ENCODE measurements around the gene TRPM1. TPM values are rescaled to one million over a fixed set of nuclear protein-coding genes. Genes with fewer than 3 reads are reported as not detected.

The TRPM1 gene
- total RNA-seq, 4 donors from 2014 or later, result not detected

- intact Hi-C loops (cut with DNase I), result no loop called here
- DNase-seq (ENCODE audit: extremely low spot score), result no peak
- Histone ChIP-seq H3K4me1 (no peaks in the 10 kb centered on the region), H3K27ac (replicated peaks in 1 of 4) (no peak overlapping the region), H3K36me3 (no peaks in the 10 kb centered on the region), H3K27me3 (no peaks in the 10 kb centered on the region), H3K9me3 (no peaks in the 10 kb centered on the region), H3K4me3 (no peak overlapping the region)
- TF ChIP-seq POLR2AphosphoS5 (IDR thresholded peaks at IDR 0.05) (no peak), POLR2A (IDR thresholded peaks at IDR 0.05; ENCODE audit: low read depth) (no peak), CTCF (IDR thresholded peaks at IDR 0.05) (no peak), EP300 (IDR thresholded peaks at IDR 0.05) (no peak)
- 90% methylated on average over 4 of the region's 4 CpGs for WGBS
These were observed 7.3 kb upstream of the TRPM1 start for GRCh38 chr15:31108836-31109235.

- 72% methylated on average over 7 of the region's 7 CpGs for WGBS
- TF ChIP-seq CTCF (IDR thresholded peaks at IDR 0.05), result no peak
- TF ChIP-seq EP300 (IDR thresholded peaks at IDR 0.05), result no peak
- TF ChIP-seq POLR2AphosphoS5 (IDR thresholded peaks at IDR 0.05), result no peak
- no peak for TF ChIP-seq POLR2A (IDR thresholded peaks at IDR 0.05; ENCODE audit: low read depth)
- H3K27me3 ChIP-seq, result no peaks in the 10 kb centered on the region
- no peak overlapping the region for H3K27ac ChIP-seq (replicated peaks in 1 of 4)
- intact Hi-C loops (cut with DNase I), result no loop called here
- H3K9me3 ChIP-seq, result no peaks in the 10 kb centered on the region
- H3K36me3 ChIP-seq, result no peaks in the 10 kb centered on the region
- H3K4me3 ChIP-seq, result no peak overlapping the region
- peak; percentile 64 for DNase-seq (ENCODE audit: extremely low spot score)
- no peaks in the 10 kb centered on the region for H3K4me1 ChIP-seq
These were observed 5.2 kb upstream of the TRPM1 start for GRCh38 chr15:31106495-31107300.

- Histone ChIP-seq H3K36me3 (no peaks in the 10 kb centered on the region), H3K4me1 (no peaks in the 10 kb centered on the region), H3K4me3 (no peak overlapping the region), H3K27ac (replicated peaks in 1 of 4) (no peak overlapping the region), H3K9me3 (no peaks in the 10 kb centered on the region), H3K27me3 (no peaks in the 10 kb centered on the region)
- intact Hi-C loops (cut with DNase I), result no loop called here
- TF ChIP-seq POLR2AphosphoS5 (IDR thresholded peaks at IDR 0.05) (no peak), CTCF (IDR thresholded peaks at IDR 0.05) (no peak), POLR2A (IDR thresholded peaks at IDR 0.05; ENCODE audit: low read depth) (no peak), EP300 (IDR thresholded peaks at IDR 0.05) (no peak)
- DNase-seq (ENCODE audit: extremely low spot score), result peak; percentile 86
- 100% methylated on average over 5 of the region's 6 CpGs for WGBS
These were observed 2.5 kb upstream of the TRPM1 start for GRCh38 chr15:31104003-31104402.

- H3K36me3 ChIP-seq, result no peaks in the 10 kb centered on the region
- TF ChIP-seq POLR2AphosphoS5 (IDR thresholded peaks at IDR 0.05) (no peak), POLR2A (IDR thresholded peaks at IDR 0.05; ENCODE audit: low read depth) (no peak), CTCF (IDR thresholded peaks at IDR 0.05) (no peak), EP300 (IDR thresholded peaks at IDR 0.05) (no peak)
- DNase-seq (ENCODE audit: extremely low spot score), result peak; percentile 64
- no peaks in the 10 kb centered on the region for H3K4me1 ChIP-seq
- H3K27ac ChIP-seq (replicated peaks in 1 of 4), result no peak overlapping the region
- no peak overlapping the region for H3K4me3 ChIP-seq
- H3K27me3 ChIP-seq, result peaks cover 0 to 6% (median 0%) of the 10 kb centered on the region in 4 donors
- H3K9me3 ChIP-seq, result no peaks in the 10 kb centered on the region
- 91% methylated on average over 24 of the region's 24 CpGs for WGBS
- intact Hi-C loops (cut with DNase I), result no loop called here
These were observed 1.1 kb upstream of the TRPM1 start for GRCh38 chr15:31102374-31103342.
